H9 (cell line): ENCODE measurements around the gene FRG2B. TPM values are rescaled to one million over a fixed set of nuclear protein-coding genes. Genes with fewer than 3 reads are reported as not detected.
A peak's percentile ranks its signal among the peaks of the same experiment; 100 is the strongest.
"Not testable (repeated sequence)": the region's sequence is repeated elsewhere in the genome, so short reads cannot be mapped to it uniquely, and the experiment has no call there.

Experiments used
- DNase-seq: peaks from one replicate; pipeline ENCODE4 v3.0.0-alpha.2; 2017
- H2AFZ ChIP-seq: one replicate; pipeline ENCODE4 v1.6.1; 2013; ENCODE audit warnings: mild to moderate bottlenecking, low read length, control low read depth, moderate library complexity
- H2AK5ac ChIP-seq: 2 replicates; pipeline ENCODE4 v1.6.1; 2013; ENCODE audit warnings: low read length, control low read depth, mixed read lengths; ENCODE audit not compliant: insufficient read length
- H2BK120ac ChIP-seq: one replicate; pipeline ENCODE4 v1.6.1; 2013; ENCODE audit warnings: low read depth, mild to moderate bottlenecking, low read length, control low read depth, inconsistent platforms; ENCODE audit not compliant: poor library complexity, severe bottlenecking
- H2BK12ac ChIP-seq: 2 replicates; pipeline ENCODE4 v1.6.1; 2013; ENCODE audit warnings: low read length, control low read depth, mixed read lengths, low read depth; ENCODE audit not compliant: insufficient read length
- H2BK15ac ChIP-seq: 2 replicates; pipeline ENCODE4 v1.6.1; 2013; ENCODE audit warnings: low read depth, low read length, control low read depth
- H2BK20ac ChIP-seq: one replicate; pipeline ENCODE4 v1.6.1; 2013; ENCODE audit warnings: low read depth, mild to moderate bottlenecking, low read length, control low read depth, inconsistent platforms; ENCODE audit not compliant: poor library complexity, severe bottlenecking
- H2BK5ac ChIP-seq: 2 replicates; pipeline ENCODE4 v1.6.1; 2013; ENCODE audit warnings: low read length, control low read depth, mixed read lengths; ENCODE audit not compliant: insufficient read length
- H3K14ac ChIP-seq: 2 replicates; pipeline ENCODE4 v1.6.1; 2013; ENCODE audit warnings: low read length, control low read depth; ENCODE audit not compliant: insufficient read depth
- H3K18ac ChIP-seq: 2 replicates; pipeline ENCODE4 v1.6.1; 2013; ENCODE audit warnings: low read depth, mild to moderate bottlenecking, mixed read lengths, low read length, control low read depth; ENCODE audit not compliant: insufficient read length
- H3K23ac ChIP-seq: 2 replicates; pipeline ENCODE4 v1.6.1; 2013; ENCODE audit warnings: low read length, control low read depth, mixed read lengths, low read depth; ENCODE audit not compliant: insufficient read length
- H3K23me2 ChIP-seq: 2 replicates; pipeline ENCODE4 v1.6.1; 2013; ENCODE audit warnings: low read depth, mild to moderate bottlenecking, mixed read lengths, low read length, control low read depth; ENCODE audit not compliant: insufficient read length, poor library complexity, severe bottlenecking
- H3K27ac ChIP-seq: 2 replicates; pipeline ENCODE4 v1.5.1; 2013; ENCODE audit warnings: low read length, control low read depth, mixed read lengths, low read depth; ENCODE audit not compliant: insufficient read length
- H3K27me3 ChIP-seq: 2 replicates; pipeline ENCODE4 v1.6.1; 2013; ENCODE audit warnings: low read length, control low read depth, inconsistent platforms; ENCODE audit not compliant: insufficient read depth
- H3K4ac ChIP-seq: 2 replicates; pipeline ENCODE4 v1.6.1; 2013; ENCODE audit warnings: low read depth, mild to moderate bottlenecking, control low read depth, inconsistent platforms, low read length, moderate library complexity
- H3K4me1 ChIP-seq: 2 replicates; pipeline ENCODE4 v1.6.1; 2013; ENCODE audit warnings: low read length, control low read depth, inconsistent platforms; ENCODE audit not compliant: insufficient read depth
- H3K4me2 ChIP-seq: 2 replicates; pipeline ENCODE4 v1.6.1; 2013; ENCODE audit warnings: low read length, control low read depth, mixed read lengths; ENCODE audit not compliant: insufficient read length, insufficient read depth
- H3K56ac ChIP-seq: 2 replicates; pipeline ENCODE4 v1.6.1; 2013; ENCODE audit warnings: low read depth, mild to moderate bottlenecking, mixed read lengths, low read length, control low read depth; ENCODE audit not compliant: insufficient read length
- H3K79me1 ChIP-seq: 2 replicates; pipeline ENCODE4 v1.6.1; 2013; ENCODE audit warnings: low read depth, mild to moderate bottlenecking, moderate library complexity, low read length, control low read depth, inconsistent platforms; ENCODE audit not compliant: insufficient read depth, poor library complexity, severe bottlenecking
- H3K79me2 ChIP-seq: 2 replicates; pipeline ENCODE4 v1.6.1; 2013; ENCODE audit warnings: low read length, control low read depth, inconsistent platforms; ENCODE audit not compliant: insufficient read depth
- H3K9ac ChIP-seq: 2 replicates; pipeline ENCODE4 v1.6.1; 2013; ENCODE audit warnings: low read length, control low read depth, mixed read lengths; ENCODE audit not compliant: insufficient read length; ENCODE audit errors: extremely low read depth
- H3K9me3 ChIP-seq: one replicate; pipeline ENCODE4 v1.6.1; 2013; ENCODE audit warnings: low read depth, low read length, inconsistent platforms; ENCODE audit not compliant: control insufficient read depth
- H3T11ph ChIP-seq: one replicate; pipeline ENCODE4 v1.6.1; 2013; ENCODE audit warnings: mild to moderate bottlenecking, low read length, control low read depth, inconsistent platforms
- H4K20me1 ChIP-seq: one replicate; pipeline ENCODE4 v1.6.1; 2013; ENCODE audit not compliant: control insufficient read depth, insufficient read length, insufficient read depth
- H4K5ac ChIP-seq: 2 replicates; pipeline ENCODE4 v1.6.1; 2013; ENCODE audit warnings: low read depth, mild to moderate bottlenecking, mixed read lengths, low read length, control low read depth; ENCODE audit not compliant: insufficient read length
- H4K8ac ChIP-seq: replicated peaks from 2 replicates; pipeline ENCODE4 v1.6.1; 2013; ENCODE audit warnings: low read length, control low read depth, mixed read lengths, low read depth; ENCODE audit not compliant: insufficient read length
- H4K91ac ChIP-seq: 2 replicates; pipeline ENCODE4 v1.6.1; 2013; ENCODE audit warnings: low read depth, mild to moderate bottlenecking, moderate library complexity, mixed read lengths, low read length, control low read depth; ENCODE audit not compliant: insufficient read length
- H3K27ac Mint-ChIP-seq, 3 experiments: 2 replicates in 2 of 3; 3 replicates in 1 of 3; pipeline ENCODE4 v1.8.0; 2020 to 2021; ENCODE audit warnings: mixed read lengths in 3 of 3, mild to moderate bottlenecking in 1 of 3, moderate library complexity in 1 of 3
- H3K27me3 Mint-ChIP-seq: 2 replicates; pipeline ENCODE4 v1.8.0; 2021; ENCODE audit warnings: low read depth, mild to moderate bottlenecking, moderate library complexity, mixed read lengths
- H3K36me3 Mint-ChIP-seq, 3 experiments: 2 replicates in 2 of 3; 3 replicates in 1 of 3; pipeline ENCODE4 v1.8.0; 2020 to 2021; ENCODE audit warnings: low read depth in 3 of 3, mixed read lengths in 3 of 3; ENCODE audit not compliant: insufficient read depth in 1 of 3
- H3K4me1 Mint-ChIP-seq, 2 experiments: 2 replicates each; pipeline ENCODE4 v1.8.0; 2020; ENCODE audit warnings: mixed read lengths in 2 of 2
- H3K4me3 Mint-ChIP-seq, 2 experiments: 2 replicates in 1 of 2; 3 replicates in 1 of 2; pipeline ENCODE4 v1.8.0; 2020 to 2021; ENCODE audit warnings: mild to moderate bottlenecking in 2 of 2, mixed read lengths in 2 of 2, moderate library complexity in 1 of 2
- H3K9me3 Mint-ChIP-seq, 2 experiments: 2 replicates in 1 of 2; 3 replicates in 1 of 2; pipeline ENCODE4 v1.8.0; 2020; ENCODE audit warnings: mild to moderate bottlenecking in 2 of 2, mixed read lengths in 2 of 2, moderate library complexity in 1 of 2
- CTCF ChIP-seq: fragments of 200-600 bp; sonication (generic); conservative IDR thresholded peaks from 3 replicates; pipeline ENCODE4 v1.8.0; 2021; ENCODE audit warnings: antibody characterized with exemption, mild to moderate bottlenecking
- WGBS: extraction: QIAGEN DNeasy Blood & Tissue Kit; methylation state at CpG from one replicate; pipeline ENCODE4 v1.1.7; 2013; ENCODE audit warnings: missing lambda C conversion rate, low lambda C conversion rate, mixed read lengths; ENCODE audit not compliant: insufficient read length; ENCODE audit errors: extremely low coverage; 5-methylcytosine and 5-hydroxymethylcytosine counted together
- total RNA-seq: library from RNA; stranded (reverse); gene quantifications from 2 replicates; pipeline ENCODE4 v1.2.1, GENCODE V29; 2021

FRG2B gene
- total RNA-seq, 1 experiment from 2014 or later = not detected

- not testable (repeated sequence) for H2BK12ac ChIP-seq, H3K4me1 ChIP-seq, H3K23me2 ChIP-seq, H2AFZ ChIP-seq, H3K9me3 Mint-ChIP-seq, H4K91ac ChIP-seq, H4K5ac ChIP-seq, H3K79me1 ChIP-seq, H3K27me3 Mint-ChIP-seq, H3K56ac ChIP-seq, H3K23ac ChIP-seq, H4K20me1 ChIP-seq, H2BK120ac ChIP-seq, H2AK5ac ChIP-seq, H3K4me3 Mint-ChIP-seq, H3T11ph ChIP-seq, H2BK15ac ChIP-seq, DNase-seq, H3K18ac ChIP-seq, H3K27ac ChIP-seq, H4K8ac ChIP-seq, H3K4me1 Mint-ChIP-seq, H3K27me3 ChIP-seq, H3K36me3 Mint-ChIP-seq, H3K14ac ChIP-seq, H3K79me2 ChIP-seq, H3K4ac ChIP-seq, H3K9ac ChIP-seq, H3K9me3 ChIP-seq, H2BK5ac ChIP-seq, H3K27ac Mint-ChIP-seq, H2BK20ac ChIP-seq, H3K4me2 ChIP-seq
- peak; percentile 52 for TF ChIP-seq CTCF
- no CpG with 5 or more reads among the region's 18 CpGs for WGBS
Observed at GRCh38 chr10:133647075-133647748, 20.6 kb upstream of the FRG2B start.

GRCh38 chr10:133637846-133638235, 11.2 kb upstream of the FRG2B start:
- peaks cover 34 to 52% of the 10 kb centered on the region in 2 experiments for H3K9me3 Mint-ChIP-seq
- no CpG with 5 or more reads among the region's 30 CpGs for WGBS
- not testable (repeated sequence) for H3K27me3 Mint-ChIP-seq

More at GRCh38 chr10:133637846-133638235, 11.2 kb upstream of the FRG2B start:
- not testable (repeated sequence) for H3K4me2 ChIP-seq, H3K27ac ChIP-seq, H4K20me1 ChIP-seq, H3K27me3 ChIP-seq, H3K23me2 ChIP-seq, H2BK5ac ChIP-seq, H2BK120ac ChIP-seq, H4K8ac ChIP-seq, H2AFZ ChIP-seq, H3K4me1 ChIP-seq, H4K91ac ChIP-seq, H3K56ac ChIP-seq, H2BK20ac ChIP-seq, H3K79me1 ChIP-seq, H2AK5ac ChIP-seq, H4K5ac ChIP-seq, DNase-seq, H3K4ac ChIP-seq, H3T11ph ChIP-seq, H3K14ac ChIP-seq, H3K23ac ChIP-seq, H3K4me3 Mint-ChIP-seq, H3K9ac ChIP-seq, H3K4me1 Mint-ChIP-seq, H3K27ac Mint-ChIP-seq, H3K36me3 Mint-ChIP-seq, H3K79me2 ChIP-seq, H3K9me3 ChIP-seq, H3K18ac ChIP-seq, H2BK12ac ChIP-seq, H2BK15ac ChIP-seq
